ENCODE results near the gene EHF. TPM values are rescaled to one million over a fixed set of nuclear protein-coding genes. Genes with fewer than 3 reads are reported as not detected.

EHF gene
- total and polyA plus RNA-seq, 2 of the 8 experiments (the other 6 are each of a cell fraction or from before 2014, with no cell fraction given) = not detected

DNA sequence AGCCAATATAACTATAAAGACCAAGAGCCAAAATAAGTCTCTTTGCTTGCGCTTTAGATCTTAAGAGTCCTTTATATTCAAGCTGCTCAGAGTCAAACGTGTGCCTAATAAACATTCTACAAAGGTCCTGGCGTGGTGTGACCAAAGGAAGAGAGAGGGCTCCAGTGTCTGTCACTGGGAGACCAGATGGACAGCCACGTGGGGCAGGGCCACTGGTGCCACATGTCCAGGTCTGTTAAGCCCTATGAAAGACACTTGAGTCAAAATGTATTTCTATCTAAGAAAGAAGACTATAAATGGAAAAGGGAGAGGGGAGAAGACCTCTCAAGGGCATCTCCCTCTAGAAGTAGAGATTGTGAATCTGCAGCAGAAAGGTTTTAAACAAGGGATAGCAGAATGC lies 32.2 kb upstream of the EHF start:
- Histone ChIP-seq H3K4me2 (ENCODE audit: insufficient read depth in 1 of 2, low read depth in 2 of 2, low read length in 2 of 2) (no peak overlapping the region), H3K4me3 (ENCODE audit: extremely low read depth in 1 of 4, insufficient read depth in 2 of 4, low read depth in 3 of 4, low read length in 4 of 4) (no peak overlapping the region), H3K27ac (ENCODE audit: low read depth, low read length) (no peak overlapping the region), H4K91ac (replicated peaks; ENCODE audit: insufficient read length, low read length) (no peak overlapping the region), H3K23ac (ENCODE audit: insufficient read length) (no peak overlapping the region), H3K23me2 (ENCODE audit: low read depth, low read length) (no peaks in the 10 kb centered on the region; the same call in 1 of the 2 replicates), H3K79me1 (ENCODE audit: low read depth, low read length) (no peaks in the 10 kb centered on the region), H2BK5ac (ENCODE audit: low read depth, low read length) (no peak overlapping the region), H3K79me2 (ENCODE audit: control insufficient read depth in 1 of 2, insufficient read depth in 2 of 2, low read length in 2 of 2) (no peaks in the 10 kb centered on the region), H3K4me1 (replicated peaks in 1 of 4; ENCODE audit: control insufficient read depth in 3 of 4, insufficient read depth in 4 of 4, low read length in 3 of 4) (peaks cover 0 to 6% (median 2%) of the 10 kb centered on the region in 4 experiments; a peak in 2 of 7 replicates), H2BK12ac (ENCODE audit: low read depth, low read length) (no peak overlapping the region), H2BK15ac (ENCODE audit: low read length) (no peak overlapping the region), H3K4ac (replicated peaks; ENCODE audit: insufficient read length, low read depth, low read length) (no peak overlapping the region), H2AFZ (ENCODE audit: low read length) (no peak overlapping the region), H2AK5ac (ENCODE audit: low read depth, low read length) (no peak overlapping the region), H3K36me3 (ENCODE audit: control insufficient read depth in 2 of 4, insufficient read depth in 4 of 4, low read length in 3 of 4) (no peaks in the 10 kb centered on the region), H3K9me3 (ENCODE audit: insufficient read depth in 2 of 2, low read depth in 1 of 2, low read length in 1 of 2) (peaks cover 0 to 2% of the 10 kb centered on the region in 2 experiments; a peak in 1 of 4 replicates), H2BK120ac (replicated peaks; ENCODE audit: low read depth, low read length) (no peak overlapping the region), H3K14ac (ENCODE audit: insufficient read length) (no peak overlapping the region), H4K5ac (ENCODE audit: insufficient read length, low read depth, low read length) (no peak overlapping the region), H3K56ac (replicated peaks; ENCODE audit: insufficient read length, low read depth, low read length) (no peak overlapping the region), H3K9ac (replicated peaks in 1 of 4; ENCODE audit: extremely low read depth in 1 of 4, low read depth in 3 of 4, low read length in 3 of 4) (no peak overlapping the region), H2BK20ac (ENCODE audit: low read length) (no peak overlapping the region), H3K27me3 (replicated peaks in 1 of 4; ENCODE audit: control insufficient read depth in 3 of 4, extremely low read depth in 1 of 4, insufficient read depth in 3 of 4, low read length in 3 of 4) (no peaks in the 10 kb centered on the region), H4K8ac (ENCODE audit: extremely low read depth, insufficient read depth, low read length) (no peak overlapping the region), H4K20me1 (replicated peaks in 1 of 2; ENCODE audit: control insufficient read depth in 1 of 2, insufficient read depth in 2 of 2, low read length in 2 of 2) (no peaks in the 10 kb centered on the region), H3K18ac (ENCODE audit: extremely low read depth, low read length) (no peak overlapping the region)
- ChIA-PET CTCF (ENCODE audit: partially characterized antibody) (interaction anchor here (3.9 kb wide), 1 partner anchor 24 kb away, joined by 28 read pairs; no protein-coding TSS in a partner anchor), POLR2A (ENCODE audit: partially characterized antibody) (no interaction called here)
- no peak for DNase-seq (ENCODE audit: low read depth in 1 of 2, low spot score in 2 of 2)
- TF ChIP-seq CEBPB (IDR thresholded peaks at IDR 0.05; ENCODE audit: low read depth, low read length) (no peak), RBBP5 (IDR thresholded peaks at IDR 0.05; ENCODE audit: borderline replicate concordance, low read depth, low read length) (no peak), BCL11A (IDR thresholded peaks at IDR 0.05; ENCODE audit: low read depth in 2 of 2, low read length in 2 of 2) (no peak), CBX5 (IDR thresholded peaks at IDR 0.05; ENCODE audit: low read depth, low read length) (no peak), RFX5 (IDR thresholded peaks at IDR 0.05; ENCODE audit: borderline replicate concordance, low read depth, low read length) (no peak)
- WGBS, 2 experiments (ENCODE audit: extremely low coverage in 1 of 2, insufficient coverage in 1 of 2, insufficient read length in 1 of 2, insufficient replicate concordance in 2 of 2, low coverage in 1 of 2, low lambda C conversion rate in 2 of 2, missing lambda C conversion rate in 1 of 2) = 87% methylated on average over 4 of the region's 4 CpGs; no CpG with 5 or more reads in 1 of the 2 experiments
- FAIRE-seq = no peak
